HG03571 (cell line): Measurements from ENCODE around the gene SNRNP200.

ENCODE experiments used
- ATAC-seq: cut with Tn5 transposase; IDR thresholded peaks from one replicate; pipeline ENCODE4 v1.9.1; 2021; ENCODE audit not compliant: unreplicated experiment

The SNRNP200 gene

GRCh38 chr2:96305091-96305978, at the start of gene SNRNP200:
Gene SNRNP200, minus strand, starts transcription at chr2:96305546. Its CDS starts 109 bp downstream, at chr2:96305437.
- ATAC-seq, result peak; percentile 85

GRCh38 chr2:96354492-96354891, 49.1 kb upstream of the SNRNP200 start:
- ATAC-seq, result no peak

- no peak for ATAC-seq
Observed at GRCh38 chr2:96353606-96354101, 48.3 kb upstream of the SNRNP200 start.

- no peak for ATAC-seq
Observed at GRCh38 chr2:96353032-96353561, 47.8 kb upstream of the SNRNP200 start.

GRCh38 chr2:96347395-96347794, 42.0 kb upstream of the SNRNP200 start:
- no peak for ATAC-seq

GRCh38 chr2:96345868-96346462, 40.6 kb upstream of the SNRNP200 start:
- ATAC-seq, result no peak

- ATAC-seq, result no peak
Observed at GRCh38 chr2:96345438-96345837, 40.1 kb upstream of the SNRNP200 start.

GRCh38 chr2:96344011-96344410, 38.7 kb upstream of the SNRNP200 start:
- ATAC-seq, result peak; percentile 89

GRCh38 chr2:96342085-96342484, 36.7 kb upstream of the SNRNP200 start:
- no peak for ATAC-seq

GRCh38 chr2:96341641-96342040, 36.3 kb upstream of the SNRNP200 start:
- ATAC-seq, result no peak

- ATAC-seq, result no peak
Observed at GRCh38 chr2:96340493-96341414, 35.4 kb upstream of the SNRNP200 start.

- ATAC-seq, result no peak
Observed at GRCh38 chr2:96336873-96337272, 31.5 kb upstream of the SNRNP200 start.

- ATAC-seq, result no peak
Observed at GRCh38 chr2:96336104-96336775, 30.9 kb upstream of the SNRNP200 start.

- ATAC-seq, result no peak
Observed at GRCh38 chr2:96333708-96334107, 28.4 kb upstream of the SNRNP200 start.

GRCh38 chr2:96330407-96330806, 25.1 kb upstream of the SNRNP200 start:
- ATAC-seq, result no peak

GRCh38 chr2:96329874-96330273, 24.5 kb upstream of the SNRNP200 start:
- no peak for ATAC-seq

GRCh38 chr2:96329456-96329855, 24.1 kb upstream of the SNRNP200 start:
- no peak for ATAC-seq

- ATAC-seq, result no peak
Observed at GRCh38 chr2:96326990-96327820, 21.9 kb upstream of the SNRNP200 start.

- ATAC-seq, result no peak
Observed at GRCh38 chr2:96326564-96326963, 21.2 kb upstream of the SNRNP200 start.
